Measurements from ENCODE around the gene PHYHD1.
"Not testable (repeated sequence)": the region's sequence is repeated elsewhere in the genome, so short reads cannot be mapped to it uniquely, and the experiment has no call there.

PHYHD1 gene

GRCh38 chr9:128927731-128928411 lies 7.1 kb downstream of the PHYHD1 start:
- peak; percentile 61 for DNase-seq

DNA sequence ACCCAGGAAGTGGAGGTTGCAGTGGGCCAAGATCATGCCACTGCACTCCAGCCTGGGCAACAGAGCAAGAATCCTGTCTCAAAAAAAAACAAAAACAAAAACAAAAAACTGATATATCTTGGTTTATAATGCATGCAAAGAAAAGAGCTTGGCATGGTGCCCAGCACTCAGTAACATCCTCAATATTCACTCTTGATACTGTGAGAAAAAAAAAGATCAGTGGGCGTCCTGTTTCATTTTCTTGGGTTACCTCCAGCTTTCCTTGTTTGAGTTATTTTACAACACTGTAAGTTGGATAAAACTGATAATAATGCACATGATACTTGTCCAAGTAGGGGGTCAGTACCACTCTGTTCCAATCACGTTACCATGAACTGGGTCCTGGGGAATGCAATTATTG lies 7.8 kb downstream of the PHYHD1 start:
- no peak for DNase-seq

DNA sequence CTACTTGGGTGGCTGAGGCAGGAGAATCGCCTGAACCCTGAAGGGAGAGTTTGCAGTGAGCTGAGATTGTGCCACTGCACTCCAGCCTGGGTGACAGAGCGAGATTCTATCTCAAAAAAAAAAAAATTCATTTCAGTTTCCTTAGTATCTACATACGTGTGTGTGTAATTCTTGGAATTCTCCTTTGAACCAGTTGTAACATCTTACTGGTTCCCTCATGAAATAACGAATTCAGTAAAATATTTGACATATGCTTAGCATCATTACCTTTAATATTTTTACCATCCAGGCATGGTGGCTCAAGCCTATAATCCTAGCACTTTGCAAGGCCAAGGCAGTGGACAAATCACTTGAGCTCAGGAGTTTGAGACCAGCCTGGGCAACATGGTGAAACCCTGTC lies 8.8 kb downstream of the PHYHD1 start:
- no peak for DNase-seq

DNA sequence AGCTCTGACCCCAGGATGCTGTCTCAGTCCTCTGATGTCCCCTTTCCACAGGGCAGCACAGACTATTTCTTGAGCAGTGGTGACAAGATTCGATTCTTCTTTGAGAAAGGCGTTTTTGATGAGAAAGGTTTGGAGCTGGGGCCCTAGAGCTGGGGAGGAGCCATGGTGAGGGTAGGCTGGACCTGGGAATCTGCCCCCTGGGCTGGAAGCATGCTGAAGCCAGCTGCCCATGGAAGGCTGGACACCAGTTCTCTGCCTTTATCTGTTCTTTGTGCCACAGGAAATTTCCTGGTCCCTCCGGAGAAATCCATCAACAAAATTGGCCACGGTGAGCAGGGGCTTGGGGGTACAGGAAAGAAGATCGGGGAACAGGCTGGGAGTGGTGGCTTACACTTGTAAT lies 12.9 kb downstream of the PHYHD1 start:
- no peak for DNase-seq

- no peak for DNase-seq
Measured at GRCh38 chr9:128936171-128936865, 15.5 kb downstream of the PHYHD1 start.

GRCh38 chr9:128937310-128938165 lies 16.8 kb downstream of the PHYHD1 start:
- no peak for DNase-seq

DNA sequence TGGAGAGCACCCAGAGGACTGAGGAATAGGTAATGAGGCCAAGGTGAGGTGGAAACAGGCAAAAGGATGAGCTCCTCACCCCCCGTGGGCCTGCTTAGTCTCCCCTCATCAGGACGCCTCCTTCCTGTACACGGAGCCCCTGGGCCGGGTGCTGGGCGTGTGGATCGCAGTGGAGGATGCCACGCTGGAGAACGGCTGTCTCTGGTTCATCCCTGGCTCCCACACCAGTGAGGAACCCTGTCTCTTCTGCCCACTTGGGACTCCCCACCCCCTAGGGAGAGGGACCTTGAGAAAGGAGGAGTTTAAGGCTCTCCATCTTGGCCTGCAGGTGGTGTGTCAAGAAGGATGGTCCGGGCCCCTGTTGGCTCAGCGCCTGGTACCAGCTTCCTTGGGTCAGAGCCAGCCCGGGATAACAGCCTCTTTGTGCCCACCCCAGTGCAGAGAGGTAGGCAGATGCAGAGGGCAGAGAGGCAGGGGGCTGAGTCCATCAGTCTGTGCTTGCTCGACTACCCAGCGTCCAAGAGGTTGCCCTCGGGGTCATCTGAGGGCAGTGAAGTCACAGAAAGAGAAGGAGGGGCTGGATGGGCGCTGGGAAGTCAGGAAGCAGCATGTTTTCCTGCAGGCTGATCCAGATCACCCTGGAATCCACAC lies 19.6 kb downstream of the PHYHD1 start:
- DNase-seq: no peak

- no peak for DNase-seq
Measured at GRCh38 chr9:128940946-128941755, 20.4 kb downstream of the PHYHD1 start.

GRCh38 chr9:128943832-128944620 lies 23.2 kb downstream of the PHYHD1 start:
- no peak for DNase-seq

- not testable (repeated sequence) for DNase-seq
Measured at GRCh38 chr9:128944966-128945365, 24.2 kb downstream of the PHYHD1 start.

DNA sequence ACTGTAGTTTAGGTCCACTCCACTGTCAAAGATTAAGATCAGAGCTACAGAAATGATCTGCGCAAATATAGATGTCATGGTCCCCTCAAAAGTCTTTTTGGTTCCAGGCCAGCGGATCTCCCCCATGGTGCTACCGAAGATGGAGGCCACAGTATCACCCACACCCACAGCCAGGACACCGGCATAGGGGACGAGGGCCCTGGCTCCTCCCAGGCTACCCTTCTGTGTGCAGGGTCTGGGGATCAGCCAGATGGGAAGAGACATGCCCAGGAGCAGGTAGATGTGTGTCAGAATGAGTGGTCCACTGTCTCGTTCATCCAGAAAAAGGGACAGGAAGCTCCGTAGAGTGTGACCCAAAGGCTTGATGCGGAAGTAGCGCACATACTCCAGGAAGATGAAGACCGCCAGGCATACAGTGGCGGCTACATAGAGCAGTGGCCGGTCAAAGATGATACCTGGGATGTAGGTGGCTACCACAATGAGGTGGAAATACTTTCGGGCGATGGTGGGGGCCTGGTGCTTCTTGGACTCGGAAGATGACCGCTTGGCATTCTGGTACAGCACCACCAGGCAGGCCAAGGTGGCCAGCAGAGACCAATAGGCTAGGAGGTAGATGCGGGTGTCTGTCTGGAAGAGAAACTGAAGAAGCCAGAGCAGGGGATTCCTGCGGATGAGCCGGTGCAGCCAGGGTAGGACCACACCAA lies 25.2 kb downstream of the PHYHD1 start:
- DNase-seq: no peak

DNA sequence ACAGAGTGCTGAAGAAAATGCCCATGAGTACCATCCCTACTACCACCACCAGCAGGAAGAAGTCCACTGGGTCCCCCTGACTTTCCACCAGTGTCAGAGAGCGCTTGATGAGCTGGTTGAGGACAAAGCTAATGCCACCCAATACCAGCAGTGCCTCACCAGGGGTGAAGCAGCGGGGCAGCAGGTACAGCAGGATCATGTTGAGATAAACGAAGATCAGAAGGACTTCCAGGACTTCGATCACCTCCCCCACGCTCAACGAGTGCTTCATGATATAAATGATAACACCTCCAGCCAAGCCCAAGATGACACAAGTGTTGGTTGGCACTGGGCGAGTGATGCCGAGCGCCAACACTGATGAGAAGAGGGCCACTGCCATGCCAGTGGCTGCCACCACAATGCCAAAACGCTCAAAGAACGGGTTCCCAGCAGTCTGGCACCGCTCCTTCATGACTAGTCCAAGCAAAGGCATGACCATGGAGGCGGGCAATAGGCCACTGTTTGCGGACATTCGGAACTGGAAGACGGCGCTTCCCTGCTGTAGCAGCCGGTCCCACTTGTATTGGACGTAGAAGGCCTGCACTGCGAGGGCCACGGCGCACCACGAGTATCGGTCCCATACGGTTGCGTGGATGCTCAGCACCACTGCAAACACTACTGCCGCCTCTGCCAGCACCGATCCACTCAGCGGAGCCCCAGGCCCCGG lies 25.9 kb downstream of the PHYHD1 start:
- no peak for DNase-seq

- no peak for DNase-seq
Measured at GRCh38 chr9:128947277-128947526, 26.4 kb downstream of the PHYHD1 start.

DNA sequence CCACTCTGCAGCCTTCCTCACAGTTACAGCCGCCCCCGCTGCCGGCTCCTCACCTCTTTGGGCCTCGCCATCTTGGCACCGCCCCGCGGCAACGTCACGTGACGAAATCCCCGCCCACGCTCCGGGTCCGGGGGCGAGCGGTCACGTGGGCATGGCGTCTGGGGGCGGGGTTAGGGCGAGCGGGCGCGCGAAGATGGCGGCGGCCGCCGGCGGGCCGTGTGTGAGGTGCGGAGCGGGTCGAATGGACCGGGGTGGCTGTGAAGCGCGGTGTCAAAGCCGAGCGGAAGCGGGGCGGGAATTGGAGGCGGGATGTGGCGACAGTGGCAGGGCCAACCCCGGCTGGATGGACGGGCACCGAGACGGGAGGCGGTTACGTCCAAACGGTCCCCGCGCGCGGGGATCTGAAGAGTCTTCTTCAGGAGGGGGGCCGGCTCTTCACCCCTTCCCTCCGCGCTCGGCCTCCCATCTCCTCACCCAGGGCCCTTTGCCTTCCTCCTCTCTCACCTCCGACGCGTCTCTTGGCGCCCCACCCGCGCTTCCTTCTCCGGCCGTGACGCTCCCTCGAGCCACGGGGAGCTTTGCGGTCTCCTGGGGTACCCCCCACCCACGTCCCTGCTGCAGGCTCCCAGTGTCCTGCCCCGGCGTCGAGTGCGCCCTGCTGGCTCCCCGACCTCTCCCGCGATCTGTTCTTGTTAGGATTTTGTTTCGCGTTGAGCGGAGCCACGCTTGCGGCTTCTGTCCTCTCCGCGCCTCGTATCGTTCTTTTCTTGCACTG lies 26.9 kb downstream of the PHYHD1 start, which contains the start of the genes DOLK and NUP188:
Gene DOLK, minus strand, starts transcription at position 77 of the 775 bp plus-strand sequence. CDS start 300 bp downstream, outside the sequence.
Gene NUP188, plus strand, starts transcription at position 173 of the 775 bp plus-strand sequence. Its CDS starts 21 bp downstream, at position 194.
- peak; percentile 99 for DNase-seq

GRCh38 chr9:128961403-128961802 lies 40.6 kb downstream of the PHYHD1 start:
- not testable (repeated sequence) for DNase-seq

GRCh38 chr9:128969491-128969890 lies 48.7 kb downstream of the PHYHD1 start:
- DNase-seq: no peak

GRCh38 chr9:128972956-128973355 lies 52.2 kb downstream of the PHYHD1 start:
- no peak for DNase-seq

- DNase-seq: no peak
Measured at GRCh38 chr9:128979111-128979510, 58.3 kb downstream of the PHYHD1 start.

- no peak for DNase-seq
Measured at GRCh38 chr9:128983536-128983935, 62.8 kb downstream of the PHYHD1 start.

Measured in stimulated activated CD4-positive, alpha-beta T cell treated with anti-CD3 and anti-CD28 coated beads, Interleukin-4, amount 100 ng/mL, for 24 hours (primary cell).